Measurements from ENCODE around the gene UACA.
"Not testable (repeated sequence)": the region's sequence is repeated elsewhere in the genome, so short reads cannot be mapped to it uniquely, and the experiment has no call there.

The UACA gene, protein sequence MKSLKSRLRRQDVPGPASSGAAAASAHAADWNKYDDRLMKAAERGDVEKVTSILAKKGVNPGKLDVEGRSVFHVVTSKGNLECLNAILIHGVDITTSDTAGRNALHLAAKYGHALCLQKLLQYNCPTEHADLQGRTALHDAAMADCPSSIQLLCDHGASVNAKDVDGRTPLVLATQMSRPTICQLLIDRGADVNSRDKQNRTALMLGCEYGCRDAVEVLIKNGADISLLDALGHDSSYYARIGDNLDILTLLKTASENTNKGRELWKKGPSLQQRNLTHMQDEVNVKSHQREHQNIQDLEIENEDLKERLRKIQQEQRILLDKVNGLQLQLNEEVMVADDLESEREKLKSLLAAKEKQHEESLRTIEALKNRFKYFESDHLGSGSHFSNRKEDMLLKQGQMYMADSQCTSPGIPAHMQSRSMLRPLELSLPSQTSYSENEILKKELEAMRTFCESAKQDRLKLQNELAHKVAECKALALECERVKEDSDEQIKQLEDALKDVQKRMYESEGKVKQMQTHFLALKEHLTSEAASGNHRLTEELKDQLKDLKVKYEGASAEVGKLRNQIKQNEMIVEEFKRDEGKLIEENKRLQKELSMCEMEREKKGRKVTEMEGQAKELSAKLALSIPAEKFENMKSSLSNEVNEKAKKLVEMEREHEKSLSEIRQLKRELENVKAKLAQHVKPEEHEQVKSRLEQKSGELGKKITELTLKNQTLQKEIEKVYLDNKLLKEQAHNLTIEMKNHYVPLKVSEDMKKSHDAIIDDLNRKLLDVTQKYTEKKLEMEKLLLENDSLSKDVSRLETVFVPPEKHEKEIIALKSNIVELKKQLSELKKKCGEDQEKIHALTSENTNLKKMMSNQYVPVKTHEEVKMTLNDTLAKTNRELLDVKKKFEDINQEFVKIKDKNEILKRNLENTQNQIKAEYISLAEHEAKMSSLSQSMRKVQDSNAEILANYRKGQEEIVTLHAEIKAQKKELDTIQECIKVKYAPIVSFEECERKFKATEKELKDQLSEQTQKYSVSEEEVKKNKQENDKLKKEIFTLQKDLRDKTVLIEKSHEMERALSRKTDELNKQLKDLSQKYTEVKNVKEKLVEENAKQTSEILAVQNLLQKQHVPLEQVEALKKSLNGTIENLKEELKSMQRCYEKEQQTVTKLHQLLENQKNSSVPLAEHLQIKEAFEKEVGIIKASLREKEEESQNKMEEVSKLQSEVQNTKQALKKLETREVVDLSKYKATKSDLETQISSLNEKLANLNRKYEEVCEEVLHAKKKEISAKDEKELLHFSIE (N-terminal part only)

DNA sequence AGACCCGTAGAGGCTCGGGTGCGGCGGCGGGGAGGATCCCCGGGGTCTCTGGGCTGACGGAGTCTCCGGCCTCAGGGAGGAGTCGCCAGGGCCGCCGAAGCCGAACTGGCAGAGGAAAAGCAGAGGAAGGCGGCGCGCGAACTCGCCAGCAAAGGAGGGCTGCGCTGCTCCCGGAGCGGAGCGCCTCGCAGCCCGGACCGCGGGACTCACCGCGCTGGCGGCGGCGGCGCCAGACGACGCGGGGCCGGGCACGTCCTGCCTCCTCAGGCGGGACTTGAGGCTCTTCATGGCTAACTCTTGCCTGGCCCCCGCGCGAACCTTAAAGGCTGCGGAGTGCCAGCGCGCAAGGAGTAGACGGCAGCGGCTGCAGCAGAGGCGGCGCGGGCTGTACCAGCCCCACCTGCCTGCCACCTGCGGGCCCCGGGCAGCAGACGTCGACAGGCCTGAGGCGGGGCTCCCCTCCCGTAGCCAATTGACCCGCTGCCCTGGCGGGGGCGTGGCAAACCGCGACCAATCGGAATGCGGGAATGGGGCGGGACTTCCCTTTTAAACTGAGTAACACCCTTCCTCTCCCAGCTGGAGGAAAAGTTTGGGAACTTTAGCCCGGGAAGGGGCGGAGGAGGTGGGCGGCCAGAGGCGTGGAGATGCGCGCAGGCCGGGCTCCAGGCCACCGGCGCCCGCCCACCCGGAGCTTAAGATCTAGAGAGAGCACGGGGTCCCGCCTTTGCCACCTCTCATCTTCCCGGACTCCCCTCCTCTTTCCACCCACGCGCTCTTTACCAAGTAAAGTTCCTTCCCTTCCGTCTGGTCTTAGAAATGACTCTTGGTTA is at the start of gene UACA:
TSS of gene UACA (minus strand) at position 439 of the 830 bp plus-strand sequence. CDS start at position 288, 151 bp downstream.
- DNase-seq, result peak; percentile 37

DNA sequence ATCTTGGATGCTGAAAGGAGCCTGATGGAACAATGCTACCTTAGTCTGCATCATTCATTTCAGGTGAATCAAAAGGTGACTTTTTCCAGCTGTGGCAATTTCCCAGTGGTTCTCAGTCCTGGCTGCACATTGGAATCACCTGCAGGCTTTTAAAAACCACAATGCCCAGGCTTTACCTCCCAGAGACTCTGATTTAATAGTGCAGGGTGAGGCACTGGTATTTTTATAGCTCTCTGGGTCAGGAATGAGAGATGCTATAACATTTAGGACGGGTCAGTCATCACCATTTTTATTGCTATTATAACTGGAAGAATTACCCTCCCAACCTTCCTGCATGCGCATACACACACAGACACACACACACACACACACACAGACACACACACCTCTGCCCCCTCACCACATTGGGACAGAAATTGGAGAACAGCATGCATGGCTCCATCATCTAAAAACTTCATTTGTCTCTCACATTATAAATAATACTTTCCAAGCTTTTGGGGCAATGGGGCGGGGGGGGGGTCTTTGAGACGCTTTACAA is 49.5 kb upstream of the UACA start:
- DNase-seq, result no peak

GRCh38 chr15:70810916-70811578 is 47.7 kb upstream of the UACA start:
- DNase-seq, result no peak

GRCh38 chr15:70806992-70807712 is 43.8 kb upstream of the UACA start:
- DNase-seq, result no peak

DNA sequence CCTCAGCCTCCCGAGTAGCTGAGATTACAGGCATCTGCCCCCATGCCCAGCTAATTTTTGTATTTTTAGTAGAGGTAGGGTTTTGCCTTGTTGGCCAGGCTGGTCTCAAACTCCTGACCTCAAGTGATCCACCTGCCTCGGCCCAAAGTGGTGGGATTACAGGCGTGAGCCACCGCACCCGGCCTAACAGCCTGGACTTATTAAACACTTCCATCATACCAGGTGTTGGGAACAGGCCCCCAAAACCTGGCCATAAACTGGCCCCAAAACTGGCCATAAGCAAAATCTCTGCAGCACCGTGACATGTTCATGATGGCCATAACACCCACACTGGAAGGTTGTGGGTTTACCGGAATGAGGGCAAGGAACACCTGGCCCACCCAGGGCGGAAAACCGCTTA is 41.0 kb upstream of the UACA start:
- DNase-seq, result not testable (repeated sequence)

DNA sequence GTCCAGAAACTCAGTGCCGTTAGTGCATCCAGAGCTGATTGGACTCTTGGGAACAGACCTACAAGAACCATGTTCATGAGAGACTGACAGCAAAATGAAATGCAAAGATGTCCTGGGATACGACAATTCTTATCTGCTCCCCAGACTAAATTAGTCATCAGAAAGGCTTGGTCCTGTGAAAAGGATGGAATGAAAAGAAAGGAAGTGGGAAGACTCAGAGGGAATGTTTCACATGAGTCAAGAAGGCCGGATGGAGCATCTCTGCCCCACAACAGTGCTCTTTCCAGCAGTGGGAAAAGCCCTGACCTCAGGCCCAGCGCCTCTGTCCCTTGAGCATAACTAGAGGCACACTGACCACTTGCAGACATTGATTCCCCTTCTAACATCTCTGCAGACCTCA is 39.3 kb upstream of the UACA start:
- no peak for DNase-seq

DNA sequence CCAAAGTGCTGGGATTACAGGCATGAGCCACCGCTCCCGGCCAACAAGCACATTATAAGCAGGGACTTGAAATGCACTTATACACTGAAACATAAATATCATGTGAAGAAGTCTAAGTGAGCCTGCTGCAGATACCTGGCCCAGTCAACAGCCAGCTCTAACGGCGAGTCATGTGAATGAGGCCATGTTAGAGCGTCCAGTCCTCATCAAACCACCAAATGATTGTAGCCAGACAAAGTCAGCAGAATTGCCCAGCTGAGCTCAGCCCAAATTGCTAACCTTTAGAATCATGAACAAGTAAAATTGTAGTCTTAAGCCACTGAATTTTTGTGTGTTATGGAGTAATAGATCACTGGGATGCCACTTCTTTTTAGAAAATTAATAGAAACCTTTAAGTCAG is 37.8 kb upstream of the UACA start:
- DNase-seq, result no peak

- DNase-seq, result no peak
Observed at GRCh38 chr15:70799667-70800450, 36.5 kb upstream of the UACA start.

DNA sequence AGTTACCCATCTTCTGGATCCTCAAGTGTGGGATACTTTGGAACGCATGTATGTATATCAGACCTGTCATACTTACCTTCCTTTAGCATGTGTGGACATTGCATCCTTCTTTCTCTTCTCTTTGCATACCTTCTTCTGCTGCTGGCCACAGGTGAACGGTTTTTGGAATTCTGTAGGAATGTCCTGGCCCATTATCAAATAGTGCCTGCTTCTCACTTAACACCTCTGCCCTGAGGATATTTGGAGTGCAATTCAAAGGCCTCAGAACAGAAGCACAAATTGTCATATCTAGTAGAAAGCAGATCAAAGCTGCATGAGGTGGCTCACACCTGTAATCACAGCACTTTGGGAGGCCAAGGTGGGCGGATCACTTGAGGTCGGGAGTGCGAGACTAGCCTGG is 34.1 kb upstream of the UACA start:
- DNase-seq, result no peak

GRCh38 chr15:70796516-70797310 is 33.4 kb upstream of the UACA start:
- DNase-seq, result no peak

- no peak for DNase-seq
Observed at GRCh38 chr15:70795311-70795665, 31.9 kb upstream of the UACA start.

GRCh38 chr15:70794596-70795310 is 31.4 kb upstream of the UACA start:
- DNase-seq, result no peak

GRCh38 chr15:70793694-70794093 is 30.3 kb upstream of the UACA start:
- DNase-seq, result no peak

- DNase-seq, result no peak
Observed at GRCh38 chr15:70792171-70792573, 28.8 kb upstream of the UACA start.

DNA sequence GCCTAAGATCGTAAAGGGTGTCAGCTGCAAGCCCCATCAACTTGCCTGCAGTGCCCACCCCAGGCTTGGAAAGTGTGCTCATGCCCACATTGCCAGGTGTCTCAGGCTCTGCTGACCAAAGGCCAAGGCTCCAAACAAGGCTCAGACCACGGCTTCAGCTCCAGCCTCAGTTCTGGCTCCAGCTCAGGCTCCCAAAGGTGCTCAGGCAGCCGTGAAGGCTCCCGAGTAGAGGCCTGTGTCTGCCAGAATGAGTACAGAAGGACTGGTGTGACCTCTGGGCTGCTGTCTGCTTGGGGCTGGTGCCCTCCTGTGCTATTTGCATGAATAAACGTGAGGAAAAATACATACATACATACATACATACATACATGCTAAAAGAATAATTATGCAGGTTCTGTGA is 27.9 kb upstream of the UACA start:
- no peak for DNase-seq

GRCh38 chr15:70789213-70789612 is 25.9 kb upstream of the UACA start:
- no peak for DNase-seq

- DNase-seq, result no peak
Observed at GRCh38 chr15:70788114-70789049, 25.0 kb upstream of the UACA start.
